ENCODE measurements around the gene ATRAID.
"Not testable (repeated sequence)": the region's sequence is repeated elsewhere in the genome, so short reads cannot be mapped to it uniquely, and the experiment has no call there.

The ATRAID gene, protein sequence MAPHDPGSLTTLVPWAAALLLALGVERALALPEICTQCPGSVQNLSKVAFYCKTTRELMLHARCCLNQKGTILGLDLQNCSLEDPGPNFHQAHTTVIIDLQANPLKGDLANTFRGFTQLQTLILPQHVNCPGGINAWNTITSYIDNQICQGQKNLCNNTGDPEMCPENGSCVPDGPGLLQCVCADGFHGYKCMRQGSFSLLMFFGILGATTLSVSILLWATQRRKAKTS

DNA sequence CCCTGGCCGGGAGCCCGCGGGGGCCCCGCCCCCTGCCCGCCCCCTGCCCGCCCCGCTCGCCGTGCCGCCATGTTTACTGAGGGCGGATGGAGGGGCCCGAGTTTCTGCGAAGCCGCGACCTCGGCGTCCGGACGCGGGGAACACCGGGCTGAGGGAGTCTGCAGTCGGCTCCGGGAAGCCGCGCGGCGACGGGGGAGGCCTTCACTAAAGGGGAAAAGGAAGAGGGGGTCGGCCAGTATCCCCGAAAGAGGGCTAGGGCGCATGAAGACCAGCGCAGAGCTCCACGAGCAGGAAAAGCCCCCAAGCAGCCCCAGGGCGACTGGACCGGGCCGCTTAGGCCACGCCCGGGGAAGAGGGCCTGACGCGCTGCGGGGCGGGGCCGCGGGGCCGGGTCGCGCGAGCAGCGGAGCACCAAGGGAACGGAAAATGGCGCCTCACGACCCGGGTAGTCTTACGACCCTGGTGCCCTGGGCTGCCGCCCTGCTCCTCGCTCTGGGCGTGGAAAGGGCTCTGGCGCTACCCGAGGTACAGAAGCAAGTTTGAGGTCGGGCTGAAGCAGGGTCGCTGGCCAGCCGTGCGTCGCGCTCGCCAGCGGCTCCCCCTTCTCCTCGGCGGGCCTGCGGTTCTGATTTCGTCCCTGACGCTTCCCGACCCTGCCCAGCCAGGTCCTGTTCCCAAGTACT lies at the start of gene ATRAID, which contains the start of gene SLC5A6:
Gene ATRAID, plus strand, starts transcription at position 99 of the 683 bp plus-strand sequence. Its CDS starts 328 bp downstream, at position 427.
Gene SLC5A6, minus strand, starts transcription at position 326 of the 683 bp plus-strand sequence. CDS start 4,618 bp downstream, outside the sequence.
- peak; percentile 89 for DNase-seq

DNA sequence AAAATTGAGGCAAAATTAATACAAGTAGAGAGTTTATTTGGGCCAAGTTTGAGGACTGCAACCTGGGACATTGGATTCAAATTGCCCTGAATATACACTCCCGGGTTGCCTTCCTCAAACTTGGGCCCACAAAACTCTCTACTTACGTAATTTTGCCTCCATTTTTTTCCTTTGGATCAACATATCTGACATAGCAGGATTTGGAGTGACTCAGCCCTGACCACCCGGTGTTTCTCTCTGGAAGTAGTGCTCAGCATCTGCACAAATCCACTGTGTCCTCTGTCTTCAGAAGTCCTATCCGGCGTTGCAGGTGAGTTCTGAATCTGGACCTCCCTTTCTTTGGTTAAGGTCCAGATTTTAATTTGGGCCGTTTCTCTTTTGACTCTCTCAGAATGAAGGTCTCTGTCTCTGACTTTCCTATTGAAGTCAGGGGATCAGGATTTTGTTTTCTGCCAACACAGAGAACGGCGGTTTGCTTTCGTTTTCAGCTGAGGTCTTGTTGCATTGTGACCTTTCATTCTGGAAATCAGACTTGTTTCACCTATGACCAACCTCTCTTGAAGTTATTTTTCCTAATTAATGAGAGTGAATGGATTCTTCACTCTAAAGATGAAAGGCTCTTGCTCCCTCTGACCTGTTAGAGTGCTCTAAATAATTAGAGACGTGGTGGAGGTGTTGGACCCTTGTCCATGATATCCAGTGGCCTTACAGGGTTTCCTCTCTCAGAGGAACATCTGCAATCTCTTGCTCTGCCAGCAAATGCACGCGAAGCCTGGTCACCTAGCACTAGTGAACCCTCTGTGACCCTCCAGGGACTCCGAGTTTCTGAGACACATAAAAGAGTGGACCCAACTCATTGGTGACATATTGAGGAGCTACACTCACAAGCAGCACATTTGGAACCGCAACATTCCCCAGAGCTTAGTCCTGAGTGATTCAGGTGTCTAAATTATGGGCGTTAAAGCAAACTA lies 49.4 kb upstream of the ATRAID start:
- DNase-seq: no peak

DNA sequence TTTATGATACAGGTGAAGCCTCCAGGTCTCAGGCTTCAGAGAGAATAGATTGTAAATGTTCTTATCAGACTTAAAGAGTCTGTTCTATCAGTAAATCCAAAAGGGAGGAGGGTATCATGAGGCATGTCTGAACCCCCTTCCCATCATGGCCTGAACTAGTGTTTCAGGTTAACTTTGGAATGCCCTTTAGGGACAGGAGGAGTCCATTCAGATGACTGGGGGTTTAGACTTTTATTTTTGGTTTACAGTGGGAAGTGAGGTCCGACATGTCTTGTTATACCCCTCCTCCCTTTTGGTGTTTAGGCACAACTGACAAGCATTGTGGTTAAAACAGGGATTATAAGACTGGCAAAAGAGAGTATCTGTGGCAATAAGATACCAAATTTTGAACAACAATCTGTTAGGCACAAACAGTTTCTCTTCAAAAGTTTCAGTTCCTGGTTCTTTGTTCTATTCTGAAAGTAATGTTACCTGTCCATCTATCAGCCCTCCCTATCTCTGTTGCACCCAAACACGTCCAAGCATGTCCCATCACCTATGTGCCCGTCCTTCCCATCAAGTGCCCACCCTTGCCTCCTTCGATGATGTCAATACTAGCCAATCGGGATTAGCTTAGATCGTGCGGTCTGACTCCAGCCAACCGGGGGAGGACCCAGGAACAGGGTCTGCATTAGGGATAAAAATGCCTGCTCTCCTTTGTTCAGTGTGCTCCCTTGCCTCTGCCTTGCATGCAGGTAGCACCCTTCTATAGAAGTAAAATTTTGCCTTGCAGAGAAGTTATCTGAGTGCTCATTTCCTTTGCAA lies 46.7 kb upstream of the ATRAID start:
- DNase-seq: no peak

DNA sequence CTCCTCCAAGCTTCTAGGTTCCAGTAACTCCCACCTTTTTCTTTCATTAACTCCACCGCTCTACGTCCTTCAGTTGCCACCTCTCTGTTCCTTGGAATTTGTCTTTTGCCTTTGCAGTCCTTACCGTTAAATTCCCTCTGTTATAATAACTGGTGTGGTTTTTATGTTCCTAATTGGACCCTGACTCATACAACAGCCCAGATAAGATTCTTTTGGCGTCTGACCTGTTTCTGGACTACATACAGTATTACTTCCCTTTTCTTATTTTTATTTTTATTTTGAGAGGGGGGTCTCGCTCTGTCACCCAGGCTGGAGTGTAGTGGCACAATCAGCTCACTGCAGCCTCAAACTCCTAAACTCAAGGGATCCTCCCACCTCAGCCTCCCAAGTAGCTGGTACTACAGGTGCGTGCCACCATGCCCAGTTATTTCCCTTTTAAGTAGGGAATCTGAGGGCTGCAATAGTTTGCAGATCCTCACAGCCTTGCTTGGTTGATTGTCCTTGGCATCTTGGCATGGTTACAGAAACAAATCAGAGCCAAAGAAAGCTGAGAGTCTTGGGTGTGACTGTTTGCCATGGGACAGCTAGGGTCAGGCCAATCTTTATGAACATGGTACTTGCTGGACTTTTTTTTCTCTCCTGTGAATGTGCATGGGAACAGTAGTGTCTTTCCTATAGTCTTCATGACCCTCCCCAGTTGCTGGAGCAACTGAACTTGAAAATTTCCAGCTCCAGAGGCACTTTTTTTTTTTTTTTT lies 41.1 kb upstream of the ATRAID start:
- no peak for DNase-seq

DNA sequence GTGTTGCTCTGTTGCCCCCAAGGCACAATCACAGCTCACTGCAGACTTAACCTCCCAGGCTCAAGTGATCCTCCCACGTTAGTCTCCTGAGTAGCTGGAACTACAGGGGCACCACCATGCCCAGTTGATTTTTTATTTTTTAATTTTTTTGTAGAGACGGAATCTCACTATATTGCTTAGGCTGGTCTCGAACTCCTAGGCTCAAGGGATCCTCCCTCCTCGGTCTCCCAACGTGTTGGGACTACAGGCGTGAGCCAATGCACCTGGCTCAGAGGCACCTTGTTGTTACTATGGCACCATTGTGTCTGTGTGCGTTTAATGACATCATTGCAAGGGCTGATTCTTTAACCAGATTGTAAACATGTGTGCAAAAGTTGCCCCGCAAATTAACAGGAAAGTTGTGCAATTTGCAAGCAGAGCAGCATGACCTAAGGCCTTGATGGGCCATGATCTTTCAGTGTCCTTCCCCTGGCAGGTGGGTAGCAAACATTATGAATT lies 40.4 kb upstream of the ATRAID start:
- DNase-seq: no peak

DNA sequence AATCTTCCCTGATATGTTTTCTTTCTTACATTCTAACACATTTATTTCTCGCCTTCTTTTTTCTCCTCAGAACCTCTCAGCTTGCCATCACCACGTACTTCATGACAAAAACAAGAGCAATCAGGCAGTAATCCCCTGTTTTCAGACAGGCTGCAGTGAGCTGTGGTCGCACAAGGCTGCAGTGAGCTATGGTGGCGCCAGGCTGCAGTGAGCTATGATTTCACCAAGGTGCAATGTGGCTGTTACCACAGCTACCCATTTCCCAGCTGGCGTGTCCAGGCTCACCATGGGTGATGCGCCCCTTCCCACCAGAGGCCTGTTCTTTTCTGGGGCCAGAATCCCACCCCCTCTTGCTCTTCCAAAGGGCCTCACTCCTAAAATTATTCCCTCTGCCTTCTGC lies 37.2 kb upstream of the ATRAID start:
- DNase-seq: no peak

DNA sequence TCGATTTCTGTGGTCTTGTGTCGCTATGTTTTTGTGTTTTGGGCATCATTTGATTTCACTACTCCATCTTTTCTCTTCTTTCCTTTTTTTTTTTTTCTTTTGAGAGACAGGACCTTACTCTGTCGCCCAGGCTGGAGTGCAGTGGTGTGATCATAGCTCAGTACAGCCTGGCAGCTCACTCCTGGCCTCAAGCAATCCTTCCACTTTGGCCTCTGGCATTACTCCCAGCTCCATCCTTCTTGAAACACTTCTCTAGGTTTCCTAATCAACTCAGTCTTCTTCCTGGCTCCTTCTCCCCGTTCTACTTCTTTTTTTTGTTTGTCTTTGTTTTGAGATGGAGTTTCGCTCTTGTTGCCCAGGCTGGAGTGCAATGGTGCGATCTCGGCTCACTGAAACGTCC lies 36.5 kb upstream of the ATRAID start:
- DNase-seq: no peak

DNA sequence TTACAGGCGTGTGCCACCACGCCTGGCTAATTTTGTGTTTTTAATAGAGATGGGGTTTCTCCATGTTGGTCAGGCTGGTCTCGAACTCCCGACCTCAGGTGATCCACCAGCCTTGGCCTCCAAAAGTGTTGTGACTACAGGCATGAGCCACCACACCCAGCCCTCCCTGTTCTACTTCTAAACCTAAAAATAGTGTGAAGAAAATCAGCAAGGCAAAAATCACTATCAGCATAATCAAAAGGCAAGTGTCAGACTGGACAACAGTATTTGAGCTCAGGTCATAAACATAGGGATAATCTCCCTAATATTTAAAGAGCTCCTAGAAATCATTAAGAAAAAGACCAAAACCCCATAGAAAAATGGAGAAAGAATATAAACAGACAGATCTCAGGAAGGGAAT lies 36.1 kb upstream of the ATRAID start:
- DNase-seq: not testable (repeated sequence)

DNA sequence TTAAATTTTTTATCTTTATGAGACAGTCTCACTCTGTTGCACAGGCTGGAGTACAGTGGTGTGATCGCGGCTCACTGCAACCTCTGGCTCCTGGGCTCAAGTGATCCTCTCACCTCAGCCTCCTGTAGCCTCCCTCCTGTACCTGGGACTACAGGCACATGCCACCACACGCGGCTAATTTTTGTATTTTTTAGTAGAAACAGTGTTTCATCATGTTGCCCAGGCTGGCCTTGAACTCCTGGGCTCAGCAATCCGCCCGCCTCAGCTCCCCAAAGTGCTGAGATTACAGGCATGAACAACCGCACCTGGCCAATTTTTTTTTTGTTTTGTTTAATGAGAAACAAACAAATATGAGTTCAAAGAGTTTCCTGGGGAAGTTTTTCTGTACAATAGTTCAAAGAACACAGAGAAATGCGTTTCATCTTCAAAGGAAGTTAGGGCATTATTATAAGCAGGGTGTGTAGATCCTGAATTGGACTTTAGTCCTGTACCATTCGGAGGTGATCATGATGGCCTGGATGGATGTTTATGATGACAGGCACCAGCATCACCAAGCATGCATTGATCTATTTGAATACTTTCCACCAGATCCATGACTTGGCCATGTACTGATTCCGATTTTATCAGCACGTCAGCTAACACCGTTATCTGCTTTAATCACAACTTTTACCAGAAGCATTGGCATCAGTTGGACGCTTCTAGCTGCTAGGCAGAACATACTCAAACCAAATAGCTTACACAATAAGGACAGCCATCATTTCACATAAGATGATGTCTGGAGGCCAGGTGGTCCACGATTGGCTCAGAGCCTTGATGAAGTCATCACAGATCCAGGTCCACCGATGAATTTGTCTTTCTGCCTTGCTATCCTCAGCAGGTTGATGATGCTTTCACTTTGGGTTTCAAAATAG lies 34.1 kb upstream of the ATRAID start:
- no peak for DNase-seq

DNA sequence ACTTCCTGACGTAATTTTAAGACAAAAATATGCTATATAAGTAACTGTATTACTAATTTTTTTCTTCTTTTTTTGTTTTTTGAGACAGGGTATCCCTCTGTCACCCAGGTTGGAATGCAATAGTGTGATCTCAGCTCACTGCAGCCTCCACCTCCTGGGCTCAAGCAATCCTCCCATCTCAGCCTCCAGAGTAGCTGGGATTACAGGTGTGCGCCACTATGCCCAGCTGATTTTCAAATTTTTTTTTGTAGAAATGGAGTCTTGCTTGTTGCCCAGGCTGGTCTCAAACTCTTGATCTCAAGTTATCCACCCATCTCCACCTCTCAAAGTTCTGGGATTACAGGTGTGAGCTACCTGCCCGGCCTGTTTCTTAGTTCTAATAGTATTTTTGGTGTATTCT lies 33.4 kb upstream of the ATRAID start:
- no peak for DNase-seq

DNA sequence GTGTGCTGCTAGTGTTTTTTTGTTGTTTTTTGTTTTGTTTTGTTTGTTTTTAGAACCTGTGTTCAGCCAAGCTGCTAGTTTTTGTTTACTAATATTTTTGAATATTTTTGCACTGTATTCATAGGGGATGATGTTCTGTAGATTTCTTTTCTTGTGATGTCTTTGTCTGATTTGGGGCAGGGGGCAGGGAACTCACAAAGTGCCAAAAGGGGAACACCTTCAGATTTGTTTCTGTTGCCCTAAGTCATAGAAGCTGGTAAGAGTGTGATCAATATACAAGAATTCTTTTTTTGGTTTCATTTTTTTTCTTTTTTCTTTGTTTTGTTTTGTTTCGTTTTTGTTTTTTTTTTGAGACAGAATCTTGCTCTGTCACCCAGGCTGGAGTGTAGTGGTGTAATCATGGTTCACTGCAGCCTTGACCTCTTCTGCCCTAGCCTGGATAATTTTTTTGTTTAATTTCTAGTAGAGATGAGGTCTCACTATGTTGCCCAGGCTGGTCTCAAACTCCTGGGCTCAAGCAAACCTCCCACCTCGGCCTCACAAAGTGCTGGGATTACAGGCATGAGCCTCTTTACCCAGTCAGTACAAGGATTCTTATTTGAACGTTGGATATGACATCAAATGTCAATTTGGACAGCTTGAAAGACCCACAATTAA lies 32.4 kb upstream of the ATRAID start:
- DNase-seq: no peak

DNA sequence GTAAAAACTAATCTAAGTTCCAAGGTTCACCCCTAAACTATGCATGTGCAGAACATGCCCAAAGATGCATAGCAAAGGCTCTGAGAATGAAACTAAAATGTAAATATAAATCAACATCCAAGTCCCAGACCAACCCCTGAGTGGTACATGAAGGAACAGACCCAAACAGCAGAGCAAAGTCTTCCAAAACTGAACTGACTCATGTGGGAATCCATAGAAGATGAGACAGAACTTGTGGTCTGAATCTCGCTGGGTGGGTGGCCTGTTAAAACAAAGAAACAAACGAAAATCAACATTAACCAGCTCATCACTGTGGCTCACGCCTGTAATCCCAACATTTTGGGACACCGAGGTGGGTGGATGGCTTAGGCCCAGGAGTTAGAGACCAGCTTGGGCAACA lies 29.5 kb upstream of the ATRAID start:
- DNase-seq: no peak

DNA sequence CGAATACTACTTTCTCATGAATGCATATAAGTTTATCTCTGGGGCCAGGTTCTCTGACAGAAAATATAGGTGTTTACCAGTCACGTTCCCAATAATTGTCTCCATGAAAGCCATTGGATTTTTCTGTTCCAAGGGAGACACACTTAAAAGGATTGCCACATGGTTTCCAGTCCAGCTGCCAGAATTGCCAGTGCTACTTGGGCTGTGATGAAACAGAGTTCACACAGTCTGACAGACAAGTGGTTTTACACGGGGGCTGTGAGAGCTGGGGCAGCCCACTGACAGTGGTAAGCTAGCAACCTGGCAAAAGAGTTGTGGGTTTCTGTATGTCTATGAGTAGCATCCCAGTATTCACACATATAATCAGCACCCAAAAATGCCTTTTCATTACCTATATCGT lies 27.7 kb upstream of the ATRAID start:
- DNase-seq: no peak

DNA sequence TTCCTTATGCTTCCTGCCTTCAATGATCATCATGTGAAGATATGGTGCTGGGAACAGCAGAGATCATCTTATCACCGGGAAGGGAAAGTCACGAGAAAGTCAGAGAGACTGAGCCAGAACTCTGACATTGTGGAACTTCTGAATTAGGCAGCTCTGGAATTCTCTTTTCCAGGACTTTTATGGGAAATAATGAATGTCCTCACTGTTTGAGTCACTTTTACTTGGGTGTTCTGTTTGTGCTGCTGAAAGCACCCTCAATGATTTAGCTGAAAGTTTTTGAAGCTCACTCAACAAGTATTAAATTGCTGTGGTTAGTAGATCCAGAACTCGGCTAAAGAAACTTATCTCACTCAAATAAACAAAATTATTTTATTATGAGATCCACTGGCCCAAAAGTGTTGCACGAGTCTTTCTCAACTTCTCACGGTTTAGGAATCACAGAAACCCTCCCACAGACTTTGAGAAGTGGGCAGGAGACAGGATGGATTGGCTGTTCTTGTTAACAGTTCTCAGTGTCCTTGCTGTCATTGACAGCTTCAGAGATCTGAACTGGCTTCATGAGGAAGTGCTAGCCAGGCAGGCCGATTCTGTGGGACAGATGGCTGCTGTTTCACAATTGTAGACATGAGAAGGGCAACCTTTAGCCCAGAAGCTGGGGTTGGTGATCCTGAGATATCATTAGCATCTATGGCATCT lies 26.4 kb upstream of the ATRAID start:
- no peak for DNase-seq

DNA sequence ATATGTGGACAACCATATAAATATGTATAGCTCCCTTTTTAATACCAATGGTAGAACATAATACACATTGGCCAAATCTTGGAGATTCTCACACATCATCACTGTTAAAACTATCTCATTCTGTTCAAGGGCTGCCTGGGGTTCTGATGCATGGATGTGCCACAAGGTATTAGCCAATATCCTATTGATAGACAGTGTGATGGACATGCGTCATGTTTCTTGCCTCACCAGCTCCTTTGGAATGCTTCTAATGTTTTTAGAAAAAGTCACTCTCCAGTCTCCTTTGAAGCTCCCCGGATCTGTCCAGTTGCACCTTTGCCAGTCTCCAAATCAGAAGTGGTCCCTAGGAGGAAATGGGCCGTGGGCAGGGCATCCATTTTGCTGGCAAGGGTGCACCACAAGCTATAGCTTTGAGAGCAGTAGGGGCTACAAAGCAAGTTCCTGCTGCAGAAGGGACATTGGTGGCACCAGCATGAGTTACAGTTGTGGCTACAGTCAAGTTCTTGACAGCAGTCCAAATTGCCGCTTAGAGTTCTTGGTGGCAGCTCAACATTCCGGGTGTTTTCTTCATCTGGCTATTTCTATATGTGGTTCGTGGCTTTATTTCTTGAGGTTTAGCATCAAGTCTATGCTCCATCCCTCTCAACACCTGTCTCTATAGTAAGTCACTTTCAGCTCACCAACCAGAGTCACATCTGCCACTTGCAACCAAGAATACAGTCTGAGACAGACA lies 25.1 kb upstream of the ATRAID start:
- DNase-seq: no peak

DNA sequence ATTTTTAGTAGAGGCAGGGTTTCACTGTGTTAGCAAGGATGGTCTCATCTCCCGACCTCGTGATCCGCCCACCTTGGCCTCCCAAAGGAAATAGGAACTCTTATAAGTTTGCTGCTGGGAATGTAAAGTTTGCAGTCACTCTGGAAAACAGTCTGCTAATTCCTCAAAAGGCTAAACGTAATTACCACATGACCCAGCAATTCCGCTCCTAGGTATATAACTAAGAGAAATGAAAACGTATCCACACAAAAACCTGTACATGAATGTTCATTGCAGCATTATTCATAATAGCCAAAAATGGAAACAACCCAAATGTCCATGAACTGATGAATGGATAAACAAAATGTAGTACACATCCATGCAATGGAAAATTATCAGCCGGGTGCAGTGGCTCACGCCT lies 21.9 kb upstream of the ATRAID start:
- no peak for DNase-seq

DNA sequence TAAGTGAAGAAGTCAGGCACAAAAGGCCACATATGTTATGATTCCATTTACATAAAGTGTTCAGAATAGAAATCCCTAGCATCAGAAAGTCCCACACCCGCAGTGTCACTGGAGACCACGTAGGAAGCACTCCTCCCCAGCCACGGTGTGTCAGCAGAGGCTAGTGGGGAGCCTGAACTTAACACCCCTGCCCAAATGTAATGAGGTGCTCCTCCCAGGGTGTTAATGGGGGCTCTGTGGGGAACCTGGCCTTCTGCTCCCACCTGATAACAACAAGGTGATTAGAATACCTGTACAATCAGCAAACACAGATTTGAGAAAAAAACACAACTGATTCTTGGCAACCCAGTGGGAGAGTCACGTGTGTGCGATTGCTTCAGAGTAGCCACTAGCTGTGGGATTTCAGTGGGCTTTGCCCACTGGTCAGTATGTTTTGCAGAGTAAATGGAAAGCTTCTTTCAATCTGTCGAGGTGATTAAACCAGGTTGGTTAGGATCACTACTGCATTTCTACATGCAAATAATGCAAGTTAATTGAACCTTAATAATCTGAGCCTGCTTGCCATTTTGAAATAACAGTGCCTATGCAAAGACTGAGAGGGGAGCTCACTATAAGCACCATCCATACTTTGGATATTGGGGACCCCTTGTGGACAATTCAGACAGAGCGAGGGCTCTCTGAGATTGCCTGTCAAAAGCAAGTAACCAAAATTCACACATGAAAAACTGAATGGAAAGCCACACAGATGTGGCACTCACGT lies 20.6 kb upstream of the ATRAID start:
- DNase-seq: peak; percentile 77
